Neural progenitor cell (in vitro differentiated cells): ENCODE results near the gene LBHD1.

Experiments
- EZH2 ChIP-seq: fragments of 200-600 bp; sonication (generic); IDR thresholded peaks from 2 replicates; pipeline ENCODE4 v1.6.1; 2017; ENCODE audit warnings: antibody characterized with exemption, mild to moderate bottlenecking, moderate library complexity
- TF ChIP-seq, protein P1 (sequence below): fragments of 200-600 bp; sonication (generic); IDR thresholded peaks from 2 replicates; pipeline ENCODE4 v1.5.1; 2017; ENCODE audit warnings: antibody characterized with exemption, mild to moderate bottlenecking

DNA sequence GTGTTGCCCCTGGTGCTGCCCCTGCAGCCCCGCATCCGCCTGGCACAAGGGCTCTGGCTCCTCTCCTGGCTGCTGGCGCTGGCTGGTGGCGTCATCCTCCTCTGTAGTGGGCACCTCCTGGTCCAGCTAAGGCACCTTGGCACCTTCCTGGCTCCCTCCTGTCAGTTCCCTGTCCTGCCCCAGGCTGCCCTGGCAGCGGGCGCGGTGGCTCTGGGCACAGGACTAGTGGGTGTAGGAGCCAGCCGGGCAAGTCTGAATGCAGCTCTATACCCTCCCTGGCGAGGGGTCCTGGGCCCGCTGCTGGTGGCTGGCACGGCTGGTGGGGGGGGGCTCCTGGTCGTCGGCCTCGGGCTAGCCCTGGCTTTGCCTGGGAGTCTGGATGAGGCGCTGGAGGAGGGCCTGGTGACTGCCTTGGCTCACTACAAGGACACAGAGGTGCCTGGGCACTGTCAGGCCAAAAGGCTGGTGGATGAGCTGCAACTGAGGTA is 58.7 kb downstream of the LBHD1 start:
- TF ChIP-seq, protein P1, sequence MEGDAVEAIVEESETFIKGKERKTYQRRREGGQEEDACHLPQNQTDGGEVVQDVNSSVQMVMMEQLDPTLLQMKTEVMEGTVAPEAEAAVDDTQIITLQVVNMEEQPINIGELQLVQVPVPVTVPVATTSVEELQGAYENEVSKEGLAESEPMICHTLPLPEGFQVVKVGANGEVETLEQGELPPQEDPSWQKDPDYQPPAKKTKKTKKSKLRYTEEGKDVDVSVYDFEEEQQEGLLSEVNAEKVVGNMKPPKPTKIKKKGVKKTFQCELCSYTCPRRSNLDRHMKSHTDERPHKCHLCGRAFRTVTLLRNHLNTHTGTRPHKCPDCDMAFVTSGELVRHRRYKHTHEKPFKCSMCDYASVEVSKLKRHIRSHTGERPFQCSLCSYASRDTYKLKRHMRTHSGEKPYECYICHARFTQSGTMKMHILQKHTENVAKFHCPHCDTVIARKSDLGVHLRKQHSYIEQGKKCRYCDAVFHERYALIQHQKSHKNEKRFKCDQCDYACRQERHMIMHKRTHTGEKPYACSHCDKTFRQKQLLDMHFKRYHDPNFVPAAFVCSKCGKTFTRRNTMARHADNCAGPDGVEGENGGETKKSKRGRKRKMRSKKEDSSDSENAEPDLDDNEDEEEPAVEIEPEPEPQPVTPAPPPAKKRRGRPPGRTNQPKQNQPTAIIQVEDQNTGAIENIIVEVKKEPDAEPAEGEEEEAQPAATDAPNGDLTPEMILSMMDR: no peak
- TF ChIP-seq EZH2: no peak
